Cardiac septum (tissue), 1 donor: ENCODE data around the gene MSH2. TPM values are rescaled to one million over a fixed set of nuclear protein-coding genes. Genes with fewer than 3 reads are reported as not detected.
"Not testable (repeated sequence)": the region's sequence is repeated elsewhere in the genome, so short reads cannot be mapped to it uniquely, and the experiment has no call there.

Source experiments
- DNase-seq: peaks from one replicate; pipeline ENCODE4 v3.0.0-alpha.2; 2020; ENCODE audit warnings: low spot score
- intact Hi-C: fragments of 100-400 bp; cut with DNase I; formaldehyde crosslinking; loops from one replicate; pipeline ENCODE4 v1.14.0; 2022
- long read RNA-seq: library from polyadenylated mRNA; unstranded; transcript quantifications from one replicate; pipeline ENCODE4 v2.0.0, GENCODE V29; 2021
- total RNA-seq: library from RNA; stranded (reverse); fragmentation: NEBNext Ultra II Directional; extraction: Animal tissue kit (Norgen Biotek cat#: 25700); gene quantifications from one replicate; pipeline ENCODE4 v1.2.1, GENCODE V29; 2021
- donor health status: DM: no; HTN: no; CAD: no.

MSH2 gene
- total RNA-seq: 15.6 TPM
- long read RNA-seq, transcript MSH2-201 (16 exons, 3,307 nt): major isoform, 16 of 20 reads
- long read RNA-seq, partial matches to known transcripts: 3 of 20 reads
- long read RNA-seq, other reads (novel, unspliced or antisense): 1 of 20 reads

- DNase-seq: peak; percentile 96
- intact Hi-C loops: no loop called here
These were observed at the start of gene MSH2 for GRCh38 chr2:47402805-47403608. MSH2 (plus strand) TSS chr2:47403156; CDS start chr2:47403192, 36 bp downstream.

GRCh38 chr2:47354013-47354847, 48.7 kb upstream of the MSH2 start:
- DNase-seq: no peak
- intact Hi-C loops: no loop called here

- intact Hi-C loops: no loop called here
- no peak for DNase-seq
These were observed 48.1 kb upstream of the MSH2 start for GRCh38 chr2:47354848-47355204.

GRCh38 chr2:47357483-47357882, 45.5 kb upstream of the MSH2 start:
- intact Hi-C loops: no loop called here
- DNase-seq: no peak

- intact Hi-C loops: no loop called here
- DNase-seq: no peak
These were observed 43.5 kb upstream of the MSH2 start for GRCh38 chr2:47359375-47359868.

GRCh38 chr2:47360283-47360682, 42.7 kb upstream of the MSH2 start:
- DNase-seq: no peak
- intact Hi-C loops: no loop called here

GRCh38 chr2:47360927-47361326, 42.0 kb upstream of the MSH2 start:
- DNase-seq: no peak
- intact Hi-C loops: no loop called here

- DNase-seq, intact Hi-C loops: not testable (repeated sequence)
These were observed 41.3 kb upstream of the MSH2 start for GRCh38 chr2:47361505-47362229.

GRCh38 chr2:47373747-47374146, 29.2 kb upstream of the MSH2 start:
- no peak for DNase-seq
- intact Hi-C loops: no loop called here

- intact Hi-C loops: no loop called here
- no peak for DNase-seq
These were observed 27.6 kb upstream of the MSH2 start for GRCh38 chr2:47375307-47375706.

GRCh38 chr2:47379384-47379783, 23.6 kb upstream of the MSH2 start:
- intact Hi-C loops: no loop called here

GRCh38 chr2:47381408-47381807, 21.5 kb upstream of the MSH2 start:
- intact Hi-C loops: no loop called here
- DNase-seq: no peak

More at GRCh38 chr2:47379384-47379783, 23.6 kb upstream of the MSH2 start:
- no peak for DNase-seq

- DNase-seq: no peak
- intact Hi-C loops: no loop called here
These were observed 16.4 kb upstream of the MSH2 start for GRCh38 chr2:47386551-47386950.

- intact Hi-C loops: loop anchor here (1.0 kb wide), 1 partner anchor 54 kb away; no protein-coding TSS in a partner anchor
- DNase-seq: no peak
These were observed 14.1 kb upstream of the MSH2 start for GRCh38 chr2:47388888-47389287.

- intact Hi-C loops: no loop called here
- no peak for DNase-seq
These were observed 13.3 kb upstream of the MSH2 start for GRCh38 chr2:47389692-47390091.

GRCh38 chr2:47401789-47402554, 984 bp upstream of the MSH2 start:
- DNase-seq: no peak
- intact Hi-C loops: no loop called here

- no peak for DNase-seq
- intact Hi-C loops: no loop called here
These were observed 476 bp upstream of the MSH2 start for GRCh38 chr2:47402555-47402804.

- intact Hi-C loops: no loop called here
- DNase-seq: no peak
These were observed 745 bp downstream of the MSH2 start for GRCh38 chr2:47403609-47404193.

- DNase-seq: no peak
- intact Hi-C loops: no loop called here
These were observed 1.4 kb downstream of the MSH2 start for GRCh38 chr2:47404356-47404755.
